Ovary (tissue), 3 donors: ENCODE data around the gene KIAA1217.

Experiments
- CTCF ChIP-seq, 3 donors: fragments of 450-650 bp in 2 of 3; fragments of 200-600 bp in 1 of 3; IDR thresholded peaks; one replicate each; pipeline versions ENCODE4 v1.5.1 to v1.8.0; 2016 to 2022; ENCODE audit warnings: antibody characterized with exemption in 3 of 3, mild to moderate bottlenecking in 1 of 3
- POLR2A ChIP-seq: fragments of 450-650 bp; IDR thresholded peaks from one replicate; pipeline ENCODE4 v1.6.1; 2017; ENCODE audit warnings: antibody characterized with exemption, mild to moderate bottlenecking, moderate library complexity
- donor health status: DM: no; HTN: no; CAD: no.

DNA sequence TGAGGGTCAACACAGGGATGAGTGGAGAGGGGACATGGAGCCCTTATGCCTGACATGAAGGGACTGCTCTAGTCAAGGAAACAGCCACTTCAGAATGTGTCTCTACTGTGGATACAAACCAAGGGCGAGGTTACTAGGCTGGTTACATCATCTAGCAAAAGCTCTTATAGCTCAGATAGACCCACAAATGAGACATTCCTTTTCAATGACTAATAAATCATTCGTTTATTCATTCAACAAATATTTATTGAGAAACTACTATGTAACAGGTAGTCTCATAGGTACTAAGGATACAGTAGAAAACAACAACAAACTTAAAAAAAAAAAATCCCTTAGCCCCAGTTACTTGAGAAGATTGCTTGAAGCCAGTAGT is 219.5 kb downstream of the KIAA1217 start:
- no peak for TF ChIP-seq POLR2A
- TF ChIP-seq CTCF (IDR thresholded peaks at IDR 0.05), result no peak
